HL-60/S4 treated with retinoic acid at 250 ng/mL for 4 days and 3 days (cell line): Measurements from ENCODE around the gene PLCXD3.
"Not testable (repeated sequence)": the region's sequence is repeated elsewhere in the genome, so short reads cannot be mapped to it uniquely, and the experiment has no call there.

Source experiments
- in situ Hi-C: fragments of 300-500 bp; cut with MboI; formaldehyde crosslinking; loops from 2 replicates; pipeline ENCODE4 v1.7.0; 2022; ENCODE audit warnings: low sequenced_read_pairs

PLCXD3 gene

GRCh38 chr5:41493490-41494126 is 16.8 kb downstream of the PLCXD3 start:
- in situ Hi-C loops = not testable (repeated sequence)

GRCh38 chr5:41485533-41485932 is 24.9 kb downstream of the PLCXD3 start:
- in situ Hi-C loops = no loop called here

- in situ Hi-C loops = no loop called here
Measured at GRCh38 chr5:41482715-41483114, 27.7 kb downstream of the PLCXD3 start.

- in situ Hi-C loops = no loop called here
Measured at GRCh38 chr5:41482173-41482572, 28.2 kb downstream of the PLCXD3 start.

- in situ Hi-C loops = not testable (repeated sequence)
Measured at GRCh38 chr5:41471571-41472208, 38.7 kb downstream of the PLCXD3 start.

GRCh38 chr5:41465493-41466171 is 44.8 kb downstream of the PLCXD3 start:
- in situ Hi-C loops = no loop called here

GRCh38 chr5:41459557-41459956 is 50.8 kb downstream of the PLCXD3 start:
- in situ Hi-C loops = no loop called here

- in situ Hi-C loops = no loop called here
Measured at GRCh38 chr5:41457094-41457493, 53.3 kb downstream of the PLCXD3 start.

- in situ Hi-C loops = no loop called here
Measured at GRCh38 chr5:41452506-41452905, 57.9 kb downstream of the PLCXD3 start.

- in situ Hi-C loops = no loop called here
Measured at GRCh38 chr5:41447650-41448510, 62.5 kb downstream of the PLCXD3 start.

- in situ Hi-C loops = no loop called here
Measured at GRCh38 chr5:41445937-41446563, 64.4 kb downstream of the PLCXD3 start.

GRCh38 chr5:41435276-41435675 is 75.1 kb downstream of the PLCXD3 start:
- in situ Hi-C loops = no loop called here

- in situ Hi-C loops = no loop called here
Measured at GRCh38 chr5:41433552-41434181, 76.7 kb downstream of the PLCXD3 start.

- in situ Hi-C loops = no loop called here
Measured at GRCh38 chr5:41432481-41433253, 77.7 kb downstream of the PLCXD3 start.

GRCh38 chr5:41427505-41427904 is 82.9 kb downstream of the PLCXD3 start:
- in situ Hi-C loops = no loop called here

GRCh38 chr5:41425736-41426135 is 84.7 kb downstream of the PLCXD3 start:
- in situ Hi-C loops = no loop called here

GRCh38 chr5:41420492-41421067 is 89.8 kb downstream of the PLCXD3 start:
- in situ Hi-C loops = no loop called here

GRCh38 chr5:41418220-41419031 is 92.0 kb downstream of the PLCXD3 start:
- in situ Hi-C loops = no loop called here
